ENCODE data around the gene NDUFAF7. TPM values are rescaled to one million over a fixed set of nuclear protein-coding genes. Genes with fewer than 3 reads are reported as not detected.

NDUFAF7 gene
- total and polyA plus RNA-seq, 2 of the 13 experiments (the other 11 are each of a cell fraction or from before 2014, with no cell fraction given), result 27.0 to 40.8 TPM

GRCh38 chr2:37196320-37197195 lies 34.9 kb upstream of the NDUFAF7 start, which contains the start of gene CEBPZOS (continued):
- TF ChIP-seq ZFP91 (CRISPR knock-in tag; IDR thresholded peaks at IDR 0.05; ENCODE audit: borderline replicate concordance), result peak; percentile 97
- no peak for TF ChIP-seq ZBTB2 (CRISPR knock-in tag; IDR thresholded peaks at IDR 0.05; ENCODE audit: low read depth)
- peak; percentile 74 for TF ChIP-seq THAP11 (CRISPR knock-in tag; IDR thresholded peaks at IDR 0.05)
- no peak for TF ChIP-seq HNRNPH1 (optimal IDR thresholded peaks at IDR 0.05; ENCODE audit: low read depth, low read length)
- no peak for TF ChIP-seq FOXJ3 (CRISPR knock-in tag; IDR thresholded peaks at IDR 0.05; ENCODE audit: borderline replicate concordance)
- no peak for TF ChIP-seq ZNF282 (IDR thresholded peaks at IDR 0.05; ENCODE audit: partially characterized antibody)
- TF ChIP-seq REPIN1 (CRISPR knock-in tag; IDR thresholded peaks at IDR 0.05; ENCODE audit: borderline replicate concordance, low read depth), result peak; percentile 95
- peak; percentile 92 for TF ChIP-seq SPEN (CRISPR knock-in tag; IDR thresholded peaks at IDR 0.05; ENCODE audit: low read depth)
- peak; percentile 99 for TF ChIP-seq PRMT3 (CRISPR knock-in tag; IDR thresholded peaks at IDR 0.05; ENCODE audit: borderline replicate concordance, low read depth)
- TF ChIP-seq BCLAF1 (IDR thresholded peaks at IDR 0.05), result no peak
- peak; percentile 94 for TF ChIP-seq ZNF775 (CRISPR knock-in tag; IDR thresholded peaks at IDR 0.05; ENCODE audit: borderline replicate concordance)
- no peak for TF ChIP-seq ZNF362 (CRISPR knock-in tag; IDR thresholded peaks at IDR 0.05; ENCODE audit: borderline replicate concordance)
- TF ChIP-seq BORCS8-MEF2B (CRISPR knock-in tag; IDR thresholded peaks at IDR 0.05), result peak; percentile 97
- no peak; the same call in 1 of the 2 replicates for TF ChIP-seq LRRFIP1 (CRISPR knock-in tag; conservative IDR thresholded peaks at IDR 0.05)
- TF ChIP-seq ZNF460 (CRISPR knock-in tag; IDR thresholded peaks at IDR 0.05; ENCODE audit: borderline replicate concordance), result peak; percentile 25; the same call in 1 of the 2 replicates
- TF ChIP-seq CHD2 (IDR thresholded peaks at IDR 0.05; ENCODE audit: low read depth, low read length), result no peak
- no peak for TF ChIP-seq ZNF552 (CRISPR knock-in tag; IDR thresholded peaks at IDR 0.05; ENCODE audit: borderline replicate concordance)
